HG03139 (cell line): Measurements from ENCODE around the gene CDC14A.

ENCODE experiments used
- ATAC-seq: cut with Tn5 transposase; IDR thresholded peaks from one replicate; pipeline ENCODE4 v1.9.1; 2021; ENCODE audit not compliant: unreplicated experiment

CDC14A gene

DNA sequence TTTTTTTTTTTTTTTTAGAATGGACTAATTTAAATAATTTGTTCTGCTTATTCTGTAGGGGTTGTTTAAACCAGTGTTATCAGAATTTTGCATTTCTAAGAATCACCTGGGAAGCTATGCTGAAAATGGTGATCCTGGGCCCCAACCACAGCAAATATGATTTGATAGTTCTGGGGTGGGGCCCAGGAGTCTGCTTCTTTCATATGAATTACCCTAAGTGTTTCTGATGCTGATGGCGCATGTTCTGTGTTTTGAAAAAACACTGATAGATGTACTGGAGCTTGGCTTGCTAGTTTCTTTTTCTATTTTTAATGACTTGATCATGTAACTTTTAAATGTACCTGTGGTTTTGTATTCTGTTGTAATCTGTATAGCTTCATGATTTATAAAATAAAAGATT is 89.3 kb downstream of the CDC14A start:
- no peak for ATAC-seq

DNA sequence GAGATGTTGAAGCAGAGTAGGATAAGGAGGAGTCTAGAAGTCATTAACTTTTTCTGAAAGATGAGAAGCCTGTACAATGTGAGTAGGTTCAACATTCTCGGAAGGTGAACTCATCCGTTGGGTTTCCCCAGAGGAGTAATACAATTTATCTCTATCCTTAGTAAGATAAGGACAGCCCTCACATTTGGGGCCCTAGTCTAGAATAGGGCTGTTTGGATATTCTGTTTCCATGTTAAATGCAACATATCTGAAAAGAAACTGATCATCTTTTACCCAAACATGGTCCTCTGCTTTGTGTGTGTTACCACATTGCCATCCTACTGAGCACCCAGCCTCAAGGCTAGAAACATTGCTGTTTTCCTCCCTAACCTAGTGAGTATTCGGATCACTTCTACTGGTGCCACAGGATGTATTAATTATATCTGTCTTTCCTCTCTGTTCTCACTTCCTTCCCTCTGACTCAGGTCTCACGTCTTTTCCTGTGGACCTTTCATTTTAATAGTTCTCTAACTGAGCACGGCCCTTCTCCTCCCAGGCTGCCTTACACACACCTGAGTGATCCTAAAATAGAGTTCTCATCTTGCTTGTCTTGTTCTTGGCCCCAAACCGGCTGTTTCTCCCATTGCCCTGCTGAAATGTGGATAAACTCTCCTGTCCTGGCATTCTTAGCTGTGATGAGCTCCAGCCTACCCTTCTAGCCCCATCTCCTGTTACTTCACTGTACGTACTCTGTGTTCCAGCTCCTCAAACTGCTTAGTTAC is 91.7 kb downstream of the CDC14A start:
- ATAC-seq, result peak; percentile 59

DNA sequence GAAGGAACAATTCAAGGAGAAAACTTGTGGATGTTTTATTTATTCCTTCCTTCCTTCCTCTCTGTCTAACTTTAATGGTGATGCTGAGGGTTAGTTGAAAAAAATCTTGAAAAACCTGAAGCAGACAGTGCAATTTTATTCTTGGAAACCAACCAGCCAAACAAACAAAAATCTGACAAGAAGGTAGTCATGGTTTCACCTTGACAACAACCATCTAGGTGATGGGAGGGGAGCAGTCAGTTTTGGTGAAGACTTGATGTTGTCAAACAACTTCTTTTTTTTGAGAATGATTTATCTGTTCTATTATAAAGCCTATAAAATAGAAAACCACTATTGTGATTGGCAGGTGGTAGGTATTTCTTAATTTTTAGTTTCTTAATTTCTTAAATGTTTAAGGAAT is 93.3 kb downstream of the CDC14A start:
- no peak for ATAC-seq

DNA sequence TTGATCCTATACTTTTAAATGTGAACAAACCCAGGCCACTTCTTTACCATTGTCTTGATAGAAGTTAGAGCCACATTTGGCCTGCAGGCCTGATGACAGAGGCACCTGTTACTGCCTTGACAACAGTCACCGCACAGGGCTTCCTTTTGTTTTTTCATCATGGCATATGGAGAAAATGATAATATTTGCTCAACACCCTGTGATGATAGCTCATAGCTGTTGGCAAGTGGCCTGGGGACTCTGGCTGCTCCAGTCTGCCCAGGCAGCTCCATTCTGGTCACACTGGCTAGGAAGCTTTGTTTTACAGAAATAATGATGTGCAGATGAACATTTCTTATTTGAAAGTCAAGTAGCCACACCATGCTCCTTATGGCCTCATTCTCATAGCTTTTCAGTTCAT is 96.1 kb downstream of the CDC14A start:
- no peak for ATAC-seq

DNA sequence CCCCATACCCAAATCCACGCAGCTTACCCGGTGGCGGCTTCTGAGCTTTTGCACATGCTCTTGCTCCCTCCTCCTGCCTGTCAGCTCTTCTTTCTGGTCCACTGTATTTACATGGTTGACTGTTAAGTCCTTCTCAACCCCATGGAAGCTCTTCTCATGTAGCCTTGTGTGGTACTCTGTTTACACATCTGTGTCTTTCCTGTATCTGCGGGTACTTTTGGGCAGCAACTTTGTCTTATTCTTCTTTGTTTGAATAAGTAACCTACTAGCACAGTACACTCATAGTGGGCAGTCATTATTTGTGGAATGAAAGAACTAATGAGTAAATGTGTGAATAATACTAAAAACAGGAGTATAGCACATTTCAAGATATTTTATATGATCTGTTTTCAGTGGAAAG is 97.2 kb downstream of the CDC14A start:
- ATAC-seq, result no peak

DNA sequence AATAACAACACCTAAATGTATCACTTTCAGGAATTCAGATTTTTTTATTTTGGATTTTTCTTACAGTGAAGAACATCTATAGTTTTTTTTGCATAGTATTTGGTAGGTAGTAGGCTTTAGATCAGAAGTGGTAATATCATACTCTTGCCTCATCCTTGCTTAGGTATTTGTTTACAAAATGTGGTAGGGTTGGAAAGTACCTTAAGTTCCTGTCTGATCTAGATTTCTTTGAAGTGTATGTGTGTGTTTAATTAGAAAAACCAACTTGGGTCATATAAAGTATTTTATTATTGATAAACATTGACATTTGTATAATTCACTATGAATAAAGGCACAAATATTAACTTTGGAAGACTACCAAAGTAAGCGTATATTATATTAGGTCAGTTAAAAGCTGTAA is 100.3 kb downstream of the CDC14A start:
- ATAC-seq, result no peak

DNA sequence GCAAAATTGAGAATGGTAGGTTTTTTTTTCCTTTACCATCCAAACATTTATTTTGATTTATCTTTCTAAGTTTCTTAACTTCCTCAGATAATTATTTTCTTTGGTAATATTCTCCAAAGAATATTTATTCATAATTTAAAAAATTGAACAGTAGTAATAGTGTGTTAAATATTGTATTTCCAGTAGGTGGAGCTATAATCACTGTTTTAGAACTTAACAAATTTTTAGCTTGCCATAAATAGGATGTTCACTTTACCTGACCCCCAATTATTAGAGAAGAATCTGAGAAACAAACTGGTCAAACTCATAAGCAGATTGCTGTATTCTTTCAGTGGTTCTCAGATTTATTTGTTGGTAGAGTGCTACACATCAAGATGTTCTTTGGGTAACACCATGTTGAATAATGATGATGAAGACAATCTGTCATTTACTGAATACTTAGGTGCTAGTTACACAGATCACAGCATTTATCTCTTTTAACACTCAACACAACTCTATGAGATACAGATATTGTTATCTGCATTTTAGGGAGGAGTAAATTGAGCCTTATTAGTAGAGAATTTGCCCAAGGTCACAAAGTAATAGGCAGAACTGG is 103.3 kb downstream of the CDC14A start:
- ATAC-seq, result no peak

DNA sequence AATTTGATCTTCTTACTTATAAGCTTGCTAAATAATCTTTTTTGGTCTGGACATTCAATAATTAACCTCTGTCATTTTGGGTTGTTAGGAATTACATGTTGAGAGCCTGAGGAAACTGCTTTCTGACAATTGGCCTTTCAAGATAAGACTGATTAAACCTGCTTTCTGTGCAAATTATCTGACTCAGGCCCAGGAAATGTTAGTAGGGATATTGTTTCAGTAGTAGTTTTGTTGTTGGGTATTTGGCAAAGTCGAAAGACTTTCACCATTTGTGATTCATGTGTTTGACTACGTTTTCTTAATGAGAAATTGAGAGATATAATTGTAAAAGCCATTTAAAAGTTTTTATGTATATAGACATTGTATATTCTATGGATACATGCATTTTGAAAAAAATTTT is 104.6 kb downstream of the CDC14A start:
- no peak for ATAC-seq

DNA sequence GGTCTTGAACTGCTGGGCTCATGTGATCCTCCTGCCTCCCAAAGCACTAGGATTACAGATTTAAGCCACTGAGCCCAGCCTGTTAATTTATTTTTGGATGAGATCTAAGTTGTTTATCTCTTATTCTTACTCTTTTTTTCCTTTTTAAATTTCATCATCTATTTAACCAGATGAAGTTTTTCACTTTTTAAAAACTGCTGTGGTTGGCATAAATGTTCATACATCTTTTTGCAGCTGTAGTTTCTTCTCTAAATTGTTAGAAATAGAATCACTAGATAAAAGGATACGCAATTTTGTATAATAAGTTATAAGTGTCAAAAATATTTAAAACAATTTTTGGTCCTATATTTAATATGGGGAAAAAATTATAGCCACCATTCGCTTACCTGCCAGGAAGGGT is 105.4 kb downstream of the CDC14A start:
- no peak for ATAC-seq

DNA sequence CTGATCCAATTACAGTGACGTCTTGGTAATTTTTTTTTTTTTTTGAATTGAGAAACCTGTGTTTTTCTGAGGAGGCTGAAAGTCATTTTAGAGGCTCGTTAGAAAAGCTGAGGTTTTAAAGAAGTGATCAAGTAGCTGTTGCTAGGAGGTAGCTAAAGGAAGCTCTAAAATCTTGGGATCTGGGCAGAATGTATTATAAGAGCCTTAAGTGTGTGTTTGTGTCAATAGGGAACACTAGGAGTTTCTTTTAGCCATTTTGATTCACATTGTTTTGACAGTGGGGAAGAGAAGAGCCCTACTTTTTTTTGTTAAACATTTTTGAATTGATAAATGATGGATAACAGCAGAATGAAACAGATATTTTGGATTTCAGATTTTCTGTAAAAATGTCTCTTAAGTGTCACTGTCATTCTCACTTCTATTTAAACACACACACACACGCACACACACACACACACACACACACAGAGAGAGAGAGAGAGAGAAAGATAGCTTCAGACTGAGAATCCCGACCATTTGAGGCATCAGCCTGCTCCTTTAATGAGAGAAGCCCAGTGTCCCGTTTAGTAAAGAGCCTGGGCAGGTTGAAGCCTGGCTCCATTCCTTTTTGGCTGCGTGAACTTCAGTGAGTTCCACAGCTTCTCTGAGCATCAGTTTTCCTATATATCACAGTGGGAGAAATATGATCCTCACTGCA is 106.5 kb downstream of the CDC14A start:
- ATAC-seq, result no peak

DNA sequence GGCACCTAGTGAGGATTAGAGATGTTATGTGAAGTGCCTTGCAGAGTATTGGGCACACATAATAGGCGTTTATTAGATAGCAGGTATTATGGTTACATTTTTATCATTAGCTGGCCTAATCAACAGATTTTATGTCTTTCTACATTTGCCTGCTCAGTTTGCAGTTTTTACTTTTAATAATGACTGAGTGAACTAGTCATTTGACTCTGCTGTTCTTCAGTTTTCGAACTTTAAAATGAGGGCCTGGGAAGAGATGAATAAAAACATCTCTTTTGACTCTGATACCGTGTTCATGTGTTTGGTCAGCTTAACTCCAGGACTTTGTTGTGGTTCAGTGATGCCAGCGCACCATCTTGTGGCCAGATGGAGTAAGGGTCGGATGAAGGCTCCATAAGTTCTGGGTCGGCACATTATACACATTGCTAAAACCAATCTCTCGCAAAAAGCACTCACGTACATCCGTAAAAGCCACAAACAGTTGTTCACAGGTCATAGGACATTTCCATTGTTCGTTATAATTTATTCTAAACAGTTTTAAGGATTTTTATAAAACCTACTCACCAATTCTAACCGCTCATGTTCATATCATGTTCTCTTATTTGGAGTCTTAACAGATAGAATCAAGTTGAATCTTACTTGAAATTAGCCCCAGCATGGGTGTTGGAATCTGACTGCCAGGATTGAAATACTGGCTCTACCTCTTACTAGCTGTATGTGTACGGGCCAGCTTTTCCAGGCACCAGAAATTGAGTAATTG is 107.2 kb downstream of the CDC14A start:
- ATAC-seq, result peak; percentile 69

DNA sequence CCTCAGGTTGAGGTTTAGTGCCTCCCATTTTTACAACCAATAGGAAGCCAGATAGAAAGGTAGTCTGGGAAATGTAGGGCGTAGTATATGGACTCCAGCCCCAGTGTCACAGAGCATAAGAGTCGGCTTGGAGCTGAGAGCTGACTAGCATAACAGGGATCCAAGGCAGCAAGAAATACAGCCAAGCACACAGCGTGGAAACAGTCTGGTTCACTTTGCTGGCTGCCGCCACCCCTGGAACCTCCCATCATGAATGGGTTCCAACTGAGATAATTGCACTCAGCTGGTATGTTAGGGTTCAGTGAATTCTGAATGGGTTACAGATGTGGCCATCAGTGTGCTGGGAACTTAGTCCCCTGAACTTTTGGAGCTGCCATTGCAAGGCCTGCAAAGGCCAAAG is 108.9 kb downstream of the CDC14A start:
- no peak for ATAC-seq

DNA sequence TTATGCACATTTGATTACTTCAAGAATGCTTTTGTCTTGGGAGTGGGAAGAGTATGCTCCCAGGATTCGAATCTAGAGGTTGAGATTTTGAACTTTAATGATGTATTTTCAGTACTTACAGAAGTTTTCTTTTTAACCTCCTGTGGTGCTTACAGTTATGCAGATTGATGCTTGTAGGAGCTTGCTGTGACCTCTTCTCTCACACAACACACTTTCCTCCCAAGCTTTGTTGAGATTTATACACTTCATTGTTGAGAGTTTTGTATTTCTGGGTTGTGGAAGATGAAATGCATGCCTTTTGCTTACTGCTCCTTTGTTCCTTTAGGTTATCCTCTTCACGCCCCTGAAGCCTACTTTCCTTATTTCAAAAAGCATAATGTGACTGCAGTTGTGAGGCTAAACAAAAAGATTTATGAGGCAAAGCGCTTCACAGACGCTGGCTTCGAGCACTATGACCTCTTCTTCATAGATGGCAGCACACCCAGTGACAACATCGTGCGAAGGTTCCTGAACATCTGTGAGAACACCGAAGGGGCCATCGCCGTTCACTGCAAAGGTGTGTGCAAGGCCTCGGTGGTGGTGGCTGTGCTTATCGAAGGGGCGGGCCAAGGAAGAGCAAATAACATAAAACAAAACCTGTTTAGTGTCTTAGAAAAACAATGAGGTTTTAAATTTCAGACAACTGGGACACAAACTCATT is 110.2 kb downstream of the CDC14A start:
- no peak for ATAC-seq

DNA sequence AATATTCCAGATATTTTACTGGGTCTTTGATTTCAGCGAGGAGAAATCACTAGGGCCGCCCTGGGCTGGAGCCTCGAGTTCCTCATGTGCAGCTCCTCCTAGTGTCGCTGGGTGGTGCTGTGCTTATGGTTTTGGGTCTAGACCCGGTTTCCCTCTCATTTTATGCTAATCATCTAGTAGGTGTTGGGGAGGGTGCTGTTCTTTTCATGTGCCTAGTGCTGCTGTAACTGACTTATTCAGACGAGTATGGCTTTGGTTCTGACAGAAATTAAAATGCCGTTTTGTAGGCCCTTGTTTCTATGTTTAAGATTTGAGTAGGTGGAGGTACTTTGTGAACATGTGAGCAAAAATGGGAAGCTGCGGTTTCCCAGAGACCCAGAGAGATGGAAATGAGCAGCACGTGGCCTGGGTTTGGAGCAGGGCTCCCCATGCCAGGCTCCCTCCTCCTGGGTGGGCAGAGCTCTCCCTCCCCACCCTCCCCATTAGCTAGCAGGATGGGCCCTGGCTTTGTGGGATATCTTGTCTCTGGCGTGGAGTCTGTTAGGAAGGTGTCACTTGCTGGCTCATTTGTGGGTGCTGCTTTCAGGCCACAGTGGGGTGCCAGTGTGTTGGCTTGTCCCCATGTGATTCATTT is 111.6 kb downstream of the CDC14A start:
- ATAC-seq, result peak; percentile 88

DNA sequence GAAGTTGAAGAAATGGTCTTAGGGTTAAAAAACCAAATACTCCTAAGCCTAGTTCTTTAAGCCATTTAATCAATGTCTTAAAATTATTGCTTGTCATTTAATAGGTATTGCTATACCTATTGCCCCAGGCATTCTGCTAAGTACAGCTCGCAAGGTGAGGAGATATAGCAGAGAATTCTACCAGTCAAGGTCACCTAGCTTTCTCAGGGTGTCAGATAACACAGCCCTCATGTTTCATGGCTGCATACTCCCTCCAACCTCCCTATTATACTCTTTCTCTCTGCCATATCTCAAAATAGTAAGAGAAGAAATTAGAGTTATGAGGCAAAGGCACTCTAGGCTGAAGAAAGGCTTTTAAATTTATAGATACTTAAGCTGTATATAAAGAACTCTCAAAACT is 117.3 kb downstream of the CDC14A start:
- ATAC-seq, result no peak

DNA sequence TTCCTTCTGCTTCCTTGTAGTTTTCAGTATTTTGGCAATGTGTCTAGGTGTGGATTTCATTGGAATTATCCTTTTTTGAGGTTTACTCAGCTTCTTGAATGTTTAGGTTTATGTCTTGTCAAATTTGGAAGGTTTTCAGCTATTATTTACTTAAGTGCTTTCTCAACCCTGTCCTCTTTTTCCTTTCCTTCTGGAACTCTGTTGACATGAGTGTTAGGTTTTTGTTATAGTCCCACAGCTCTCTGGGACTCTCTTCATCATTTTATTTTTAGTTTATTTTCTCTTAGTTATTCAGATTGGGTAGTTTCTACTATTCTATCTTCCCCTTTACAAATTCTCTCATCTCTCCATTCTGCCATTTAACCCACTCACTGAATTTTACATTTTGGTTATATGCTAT is 122.5 kb downstream of the CDC14A start:
- no peak for ATAC-seq

DNA sequence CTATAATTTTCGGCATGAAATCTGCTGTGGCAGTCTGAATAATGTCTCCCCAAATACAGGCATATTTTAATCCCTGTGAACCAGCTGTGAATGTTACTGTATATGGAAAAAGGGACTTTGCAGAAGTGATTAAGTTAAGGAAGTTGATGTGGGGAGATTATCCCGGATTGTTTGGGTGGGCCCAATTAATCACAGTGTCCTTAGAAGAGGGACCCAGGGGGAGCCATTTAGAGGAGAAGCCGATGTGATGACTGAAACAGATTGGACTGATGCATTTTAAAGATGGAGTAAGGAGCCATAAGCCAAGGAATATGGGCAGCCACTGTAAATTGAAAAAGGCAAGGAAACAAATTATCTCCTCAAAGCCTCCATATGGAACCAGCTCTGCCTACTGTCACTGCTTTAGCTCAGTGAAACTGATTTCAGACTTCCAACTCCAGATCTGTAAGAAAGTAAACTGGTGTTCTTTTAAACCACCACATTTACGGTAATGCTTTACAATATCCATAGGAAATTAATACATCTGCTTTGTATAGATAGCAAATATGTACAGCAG is 124.5 kb downstream of the CDC14A start:
- ATAC-seq, result no peak

DNA sequence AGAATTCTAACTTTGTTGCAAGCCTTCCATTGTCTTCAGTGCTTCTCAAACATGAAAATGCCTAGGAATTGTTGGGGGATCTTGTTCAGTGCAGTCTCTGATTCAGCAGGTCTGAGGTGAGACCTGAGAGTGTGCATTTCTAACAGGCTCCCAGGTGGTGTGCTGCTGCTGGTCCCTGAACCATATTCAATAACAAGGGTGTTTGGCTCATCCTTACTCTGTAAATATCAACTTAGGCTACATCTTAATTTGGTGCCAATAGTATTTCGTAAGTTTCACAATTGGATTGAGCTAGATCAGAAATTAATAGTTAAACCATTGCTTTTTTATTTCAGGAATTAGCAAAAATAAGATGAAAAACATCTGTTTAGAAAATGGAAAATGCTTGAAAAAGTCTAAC is 126.5 kb downstream of the CDC14A start:
- ATAC-seq, result no peak

DNA sequence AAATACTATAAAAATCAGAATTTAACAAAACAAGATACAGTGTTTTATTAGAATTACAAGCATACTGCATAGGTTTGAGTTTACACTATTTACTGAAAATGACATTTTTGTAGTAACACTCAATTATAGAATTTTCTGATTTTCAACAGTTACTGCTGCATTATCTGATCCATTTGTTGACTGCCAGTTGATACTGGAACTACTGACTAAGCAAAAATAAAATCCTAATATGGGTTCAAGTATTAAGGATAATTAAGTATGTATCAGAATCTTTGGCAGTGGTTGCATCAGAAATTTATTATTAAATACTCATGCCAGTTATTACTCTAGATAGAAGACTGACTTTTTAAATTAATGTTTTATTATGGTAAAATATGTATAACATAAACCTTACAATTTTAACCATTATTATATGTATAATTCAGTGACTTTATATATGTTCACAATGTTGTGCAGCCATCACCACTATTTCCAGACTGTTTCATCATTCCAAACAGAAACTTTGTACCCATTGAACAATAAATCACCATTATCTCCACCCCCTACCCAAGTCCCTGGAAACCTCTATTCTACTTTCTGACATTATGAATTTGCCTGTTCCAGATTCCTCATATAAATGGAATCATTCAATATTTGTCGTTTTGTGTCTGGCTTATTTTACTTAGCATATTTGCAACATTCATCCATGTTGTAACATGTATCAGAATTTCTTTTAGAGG is 127.5 kb downstream of the CDC14A start:
- ATAC-seq, result no peak

DNA sequence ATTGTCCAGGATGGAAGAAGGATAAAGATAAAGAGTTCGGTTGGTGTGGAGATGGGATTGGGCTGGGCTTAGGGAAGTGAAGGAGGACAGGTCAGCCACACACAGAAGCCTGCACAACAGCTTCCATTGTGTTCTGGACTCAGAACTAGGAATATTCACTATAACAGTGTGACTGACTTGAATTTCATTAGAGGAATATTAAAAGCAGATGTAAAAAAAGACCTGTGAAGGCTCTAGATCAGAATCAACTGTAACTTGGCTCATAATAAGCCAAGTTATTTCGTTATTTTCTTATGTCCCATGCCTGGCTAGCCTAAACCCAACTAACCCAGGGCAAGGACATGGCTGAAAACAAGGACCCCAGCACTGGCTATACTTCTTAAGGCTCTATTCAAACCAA is 129.0 kb downstream of the CDC14A start:
- no peak for ATAC-seq
